ENCODE data around the gene CMPK1. TPM values are rescaled to one million over a fixed set of nuclear protein-coding genes. Genes with fewer than 3 reads are reported as not detected.
"Not testable (repeated sequence)": the region's sequence is repeated elsewhere in the genome, so short reads cannot be mapped to it uniquely, and the experiment has no call there.

The CMPK1 gene
- polyA plus RNA-seq, 4 donors: 68.5 to 86.0 (median 77.7) TPM

DNA sequence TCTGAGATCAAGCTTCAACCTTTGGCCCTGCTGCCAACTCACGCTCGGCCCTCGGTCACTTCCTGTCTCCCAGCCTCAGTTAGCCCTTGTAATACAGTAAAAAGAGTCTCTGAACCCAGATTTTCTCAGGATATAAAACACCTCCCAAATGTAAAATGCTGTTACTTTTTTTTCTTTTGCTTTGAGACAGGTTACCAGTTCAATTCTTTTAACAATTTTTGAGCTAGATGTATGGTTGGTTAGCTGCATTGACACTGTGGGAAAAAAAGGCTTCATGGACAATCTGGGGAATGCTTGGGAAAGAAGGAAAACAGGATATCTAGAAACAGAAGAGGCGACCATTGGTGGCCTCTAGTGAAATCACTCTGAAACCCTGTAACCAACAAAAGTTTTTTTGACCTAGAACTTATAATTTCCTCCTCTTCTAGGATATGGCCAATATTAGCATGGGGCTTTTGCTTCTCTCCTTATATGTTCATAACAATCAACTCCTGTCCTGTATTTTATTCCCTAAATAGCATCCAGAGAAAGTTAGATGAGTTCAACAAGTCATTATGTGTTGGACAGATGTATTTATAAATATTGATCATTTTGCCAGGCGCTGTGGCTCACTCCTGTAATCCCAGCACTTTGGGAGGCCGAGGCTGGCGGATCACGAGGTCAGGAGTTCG is 1.3 kb downstream of the CMPK1 start:
- no peak for DNase-seq (ENCODE audit: low read depth in 4 of 4, low spot score in 3 of 4)

DNA sequence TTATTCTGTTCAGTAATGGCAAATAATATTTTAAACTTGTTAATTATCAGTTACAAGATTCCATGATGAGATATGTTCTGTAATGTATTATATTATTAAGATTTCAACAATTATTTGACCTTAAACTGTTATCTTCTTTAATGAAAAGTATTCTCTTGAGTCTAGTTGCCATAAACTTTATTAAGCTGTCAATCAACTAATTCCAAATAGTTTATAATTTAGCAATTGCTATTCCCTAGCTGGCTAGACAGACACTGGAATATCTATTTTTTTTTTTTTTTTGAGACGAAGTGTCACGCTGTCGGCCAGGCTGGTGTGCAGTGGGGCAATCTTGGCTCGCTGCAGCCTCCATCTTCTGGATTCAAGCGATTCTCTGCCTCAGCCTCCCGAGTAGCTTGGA is 3.8 kb downstream of the CMPK1 start:
- DNase-seq (ENCODE audit: low read depth in 4 of 4, low spot score in 3 of 4): no peak

DNA sequence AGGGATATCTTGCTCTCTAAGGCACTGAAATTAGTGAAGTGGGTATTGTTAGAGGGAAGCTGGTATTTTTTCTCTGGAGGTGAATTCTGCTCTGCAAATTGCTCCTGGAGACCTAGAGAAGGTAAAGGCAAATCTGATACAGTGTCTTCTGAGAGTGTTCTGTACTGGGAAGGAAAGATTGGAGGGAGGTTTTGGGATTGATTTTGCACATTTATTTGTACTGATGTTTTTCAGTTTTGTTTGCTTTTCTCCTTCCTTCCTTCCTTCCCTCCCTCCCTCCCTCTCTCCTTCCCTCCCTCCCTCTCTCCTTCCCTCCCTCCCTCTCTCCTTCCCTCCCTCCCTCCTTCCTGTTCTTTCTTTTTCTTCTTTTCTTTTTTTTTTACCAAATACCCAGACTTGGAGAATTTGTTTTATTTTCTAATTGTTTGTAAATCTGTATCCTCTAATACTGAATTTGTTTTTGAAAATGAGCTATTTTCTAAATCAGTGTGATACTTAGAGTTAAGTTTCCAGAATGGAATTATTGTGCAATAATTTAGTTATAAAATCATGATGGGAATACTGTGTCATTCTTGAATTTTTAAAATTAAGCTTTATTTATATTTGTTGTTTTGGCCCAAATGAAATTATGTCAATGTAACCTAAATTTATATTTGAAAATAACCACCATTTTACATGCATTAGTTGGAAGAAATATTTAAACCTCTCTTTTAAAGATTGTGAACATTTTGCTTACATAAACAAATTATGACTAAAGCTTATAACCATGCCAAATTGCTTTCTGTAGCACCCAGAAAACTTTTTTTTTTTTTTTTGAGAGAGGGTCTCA is 4.9 kb downstream of the CMPK1 start:
- DNase-seq (ENCODE audit: low read depth in 4 of 4, low spot score in 3 of 4): no peak

DNA sequence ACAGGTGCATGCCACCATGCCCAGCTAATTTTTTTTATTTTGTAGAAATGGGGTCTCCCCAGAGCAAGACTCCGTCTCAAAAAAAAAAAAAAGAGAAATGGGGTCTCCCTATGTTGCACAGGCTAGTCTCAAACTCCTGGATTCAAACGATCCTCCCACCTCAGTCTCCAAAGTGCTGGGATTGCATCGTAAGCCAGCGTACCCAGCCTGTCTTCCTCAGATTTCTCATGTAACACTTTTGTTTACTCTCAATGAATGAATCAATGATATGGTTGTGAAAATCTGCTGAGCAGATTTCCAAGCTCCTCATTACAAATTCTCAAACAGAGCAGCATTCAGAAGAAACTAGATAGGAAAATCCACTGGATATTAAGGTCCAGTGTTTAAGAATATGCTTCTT is 6.6 kb downstream of the CMPK1 start:
- no peak for DNase-seq (ENCODE audit: low read depth in 4 of 4, low spot score in 3 of 4)

DNA sequence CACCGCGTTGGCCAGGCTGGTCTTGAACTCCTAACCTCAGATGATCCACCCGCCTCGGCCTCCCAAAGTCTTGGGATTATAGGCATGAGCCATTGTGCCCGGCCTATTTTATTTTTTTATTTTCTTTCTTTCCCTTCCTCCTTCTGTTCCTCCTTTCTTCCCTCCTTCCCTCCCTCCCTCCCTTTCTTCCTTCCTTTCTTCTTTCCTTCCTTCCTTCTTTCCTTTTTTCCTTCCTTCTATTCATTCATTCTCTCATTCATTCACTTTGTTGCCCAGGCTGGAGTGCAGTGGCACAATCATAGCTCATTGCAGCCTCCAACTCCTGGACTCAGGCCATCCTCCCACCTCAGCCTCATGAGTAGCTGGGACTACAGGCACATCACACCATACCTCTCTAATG is 13.4 kb downstream of the CMPK1 start:
- not testable (repeated sequence) for DNase-seq (ENCODE audit: low read depth in 4 of 4, low spot score in 3 of 4)

DNA sequence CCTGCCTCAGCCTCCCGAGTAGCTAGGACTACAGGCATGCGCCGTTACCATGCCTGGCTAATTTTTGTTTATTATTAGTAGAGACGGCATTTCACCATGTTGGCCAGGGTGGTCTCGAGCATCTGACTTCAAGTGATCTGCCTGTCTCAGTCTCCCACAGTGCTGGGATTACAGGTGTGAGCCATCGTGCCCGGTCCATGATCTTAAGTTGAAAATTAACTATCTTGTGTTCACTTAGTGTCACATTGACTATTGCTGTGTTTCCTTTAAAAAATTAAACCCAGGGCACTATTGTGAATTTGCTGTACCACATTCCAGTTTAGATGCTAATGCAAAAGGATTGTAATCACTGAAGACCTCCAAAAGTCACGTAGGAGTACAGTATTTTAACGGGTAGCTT is 14.1 kb downstream of the CMPK1 start:
- no peak for DNase-seq (ENCODE audit: low read depth in 4 of 4, low spot score in 3 of 4)

DNA sequence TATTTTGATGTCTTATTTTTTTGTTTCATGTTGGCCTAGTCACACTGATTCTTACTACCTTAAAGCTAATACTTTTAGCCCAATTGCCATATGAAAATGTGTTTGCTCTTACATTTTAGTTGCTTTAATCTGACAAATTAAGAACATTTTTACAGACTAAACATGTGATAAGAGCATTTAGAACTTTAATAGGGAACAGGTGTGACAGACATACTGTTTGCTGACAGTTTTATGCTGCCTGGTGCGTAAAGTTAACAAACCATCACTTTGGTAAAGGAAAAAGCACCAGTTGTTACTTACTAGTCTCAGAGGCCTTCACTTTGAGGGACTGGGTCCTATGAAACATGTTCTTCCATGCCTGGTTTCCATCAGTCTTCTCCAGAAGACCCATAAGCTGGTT is 14.7 kb downstream of the CMPK1 start:
- no peak for DNase-seq (ENCODE audit: low read depth in 4 of 4, low spot score in 3 of 4)

DNA sequence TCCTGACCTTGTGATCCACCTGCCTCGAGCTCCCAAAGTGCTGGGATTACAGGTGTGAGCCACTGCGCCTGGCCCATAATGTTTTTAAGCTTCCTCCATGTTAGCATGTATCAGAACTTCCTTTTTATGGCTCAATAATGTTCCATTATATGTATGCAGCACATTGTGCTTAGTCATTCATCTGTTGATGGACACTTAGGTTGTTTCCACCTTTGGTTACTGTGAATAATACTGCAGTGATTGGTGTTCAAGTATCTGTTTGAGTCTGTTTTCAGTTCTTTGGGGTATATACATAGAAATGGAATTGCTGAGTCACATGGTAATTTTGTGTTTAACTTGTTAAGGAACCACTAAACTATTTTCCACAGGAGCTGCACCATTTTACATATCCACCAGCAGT is 17.7 kb downstream of the CMPK1 start:
- DNase-seq (ENCODE audit: low read depth in 4 of 4, low spot score in 3 of 4): no peak

DNA sequence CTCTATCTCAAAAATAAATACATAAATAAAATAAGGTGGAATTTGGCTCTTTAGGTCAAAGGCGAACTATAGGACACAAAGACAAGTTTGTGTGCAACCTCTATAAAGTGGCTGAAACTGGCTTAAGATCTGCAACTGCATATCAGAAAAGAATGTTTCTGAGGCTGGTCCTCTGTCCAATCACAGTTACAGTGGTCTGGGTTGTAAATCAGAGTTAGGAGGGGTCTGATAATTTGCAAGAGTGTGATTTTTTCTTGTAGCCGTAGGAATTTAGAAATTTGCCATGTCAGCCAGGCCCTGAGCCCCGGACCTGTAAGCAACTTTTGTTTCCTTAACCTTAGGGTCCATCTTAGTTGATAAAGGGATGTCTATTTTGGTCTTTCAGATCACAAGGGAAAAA is 27.8 kb downstream of the CMPK1 start:
- no peak for DNase-seq (ENCODE audit: low read depth in 4 of 4, low spot score in 3 of 4)

DNA sequence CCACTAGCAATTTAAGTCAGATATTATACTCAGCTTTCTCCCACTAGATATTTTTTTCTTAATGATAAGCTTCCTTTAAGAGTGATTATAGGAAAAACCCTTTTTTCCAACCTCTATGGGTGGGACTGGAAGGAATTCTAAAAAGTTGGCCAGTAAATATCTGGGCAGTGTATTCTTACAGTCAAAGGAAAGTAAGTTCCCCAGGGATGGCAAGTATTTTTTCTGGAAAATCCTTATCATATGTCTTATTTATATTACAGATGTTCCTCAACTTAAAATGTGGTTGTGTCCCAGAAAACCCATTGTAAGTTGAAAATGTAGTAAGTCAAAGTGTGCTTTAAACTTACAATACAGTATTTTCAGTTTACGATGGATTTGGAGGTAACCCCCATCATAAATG is 29.2 kb downstream of the CMPK1 start:
- no peak for DNase-seq (ENCODE audit: low read depth in 4 of 4, low spot score in 3 of 4)

DNA sequence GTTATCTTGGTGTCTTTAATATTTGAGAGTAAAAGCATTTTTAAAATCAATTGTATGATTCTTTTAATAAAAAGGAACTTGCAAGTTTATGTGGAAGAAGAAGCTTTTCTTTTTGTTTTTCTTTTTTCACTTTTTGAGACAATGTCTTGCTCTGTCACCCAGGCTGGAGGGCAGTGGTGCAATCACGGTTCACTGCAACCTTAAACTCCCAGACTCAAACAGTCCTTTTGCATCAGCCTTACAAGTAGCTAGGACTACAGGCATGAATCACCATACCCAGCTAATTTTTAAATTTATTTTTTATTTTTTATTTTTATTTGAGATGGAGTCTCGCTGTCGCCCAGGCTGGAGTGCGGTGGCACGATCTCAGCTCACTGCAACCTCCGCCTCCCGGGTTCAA is 34.1 kb downstream of the CMPK1 start:
- DNase-seq (ENCODE audit: low read depth in 4 of 4, low spot score in 3 of 4): no peak

DNA sequence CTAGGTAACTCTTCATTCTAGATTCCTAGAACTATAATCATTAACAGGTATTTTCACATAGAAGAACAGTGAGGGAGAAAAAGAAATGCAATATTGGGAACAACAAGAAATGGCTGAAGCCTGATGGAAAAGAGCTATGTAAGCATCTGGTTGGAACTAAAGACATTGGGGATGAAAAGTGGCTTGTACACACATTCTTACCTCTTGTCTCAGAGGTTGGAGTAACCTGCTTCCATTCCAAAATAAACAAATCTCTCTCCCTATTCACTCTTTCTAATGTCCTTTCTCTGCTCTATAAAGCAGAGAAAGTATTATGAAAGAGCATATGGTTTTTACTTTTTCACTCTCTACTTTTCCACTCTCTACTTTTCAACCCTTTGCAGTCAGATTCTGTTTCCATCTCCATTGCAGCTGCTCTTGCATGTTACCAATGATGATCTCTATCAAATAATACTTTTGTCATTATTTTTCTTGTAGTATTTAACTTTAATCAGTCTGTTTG is 37.5 kb downstream of the CMPK1 start:
- no peak for DNase-seq (ENCODE audit: low read depth in 4 of 4, low spot score in 3 of 4)

DNA sequence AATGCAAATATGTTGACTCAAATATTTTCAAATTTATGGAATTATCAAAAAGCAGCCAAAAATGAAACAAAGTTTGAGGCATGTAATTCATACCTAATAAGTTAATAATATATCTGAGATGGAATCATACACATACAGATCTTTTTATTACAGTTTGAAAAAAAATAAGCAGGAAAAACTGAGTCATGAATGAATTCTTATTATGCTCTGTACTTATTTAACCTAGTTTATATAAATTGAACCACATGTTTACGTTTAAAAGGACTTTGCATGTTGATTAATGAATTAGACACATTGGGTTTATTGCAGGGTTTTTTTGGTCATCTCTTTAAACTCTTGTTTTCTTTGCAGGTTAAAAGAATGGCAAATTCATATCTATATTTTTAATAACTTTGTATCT is 40.9 kb downstream of the CMPK1 start:
- no peak for DNase-seq (ENCODE audit: low read depth in 4 of 4, low spot score in 3 of 4)

DNA sequence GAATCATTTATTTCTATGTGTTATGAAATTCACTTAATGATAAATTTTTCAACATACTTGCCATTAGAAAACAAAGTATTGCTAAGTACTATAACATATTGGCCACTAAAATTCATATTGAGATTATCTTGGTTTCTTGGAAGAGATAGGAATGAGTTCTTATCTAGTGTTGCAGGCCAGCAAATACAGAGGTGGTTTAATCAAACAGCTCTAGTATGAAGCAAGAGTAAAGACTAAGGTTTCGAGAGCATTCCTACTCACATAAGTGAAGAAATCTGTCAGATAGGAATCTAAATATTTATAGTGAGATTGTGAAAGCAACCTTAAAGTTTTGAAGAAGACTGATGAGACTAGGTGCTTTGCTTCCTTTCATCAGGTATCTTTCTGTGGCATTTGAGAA is 44.6 kb downstream of the CMPK1 start:
- DNase-seq (ENCODE audit: low read depth in 4 of 4, low spot score in 3 of 4): no peak

DNA sequence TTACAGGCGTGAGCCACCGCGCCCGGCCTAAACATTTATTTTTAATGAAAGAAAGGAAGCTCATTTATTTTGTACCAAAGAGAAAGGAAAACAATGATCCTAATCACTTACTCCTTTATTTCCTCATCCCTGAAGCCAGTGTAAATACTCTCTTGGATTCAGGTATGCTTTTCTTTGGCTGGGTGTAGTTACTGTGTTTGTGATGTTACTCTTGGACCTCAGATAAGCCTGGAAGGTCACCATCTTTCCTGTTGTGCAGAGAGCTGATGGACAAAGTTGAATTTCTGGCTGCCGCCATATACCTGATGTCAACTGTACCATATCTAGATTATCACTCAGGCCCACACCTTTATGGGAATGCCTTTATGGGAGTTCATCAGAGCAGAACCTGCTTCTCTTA is 47.1 kb downstream of the CMPK1 start:
- no peak for DNase-seq (ENCODE audit: low read depth in 4 of 4, low spot score in 3 of 4)

DNA sequence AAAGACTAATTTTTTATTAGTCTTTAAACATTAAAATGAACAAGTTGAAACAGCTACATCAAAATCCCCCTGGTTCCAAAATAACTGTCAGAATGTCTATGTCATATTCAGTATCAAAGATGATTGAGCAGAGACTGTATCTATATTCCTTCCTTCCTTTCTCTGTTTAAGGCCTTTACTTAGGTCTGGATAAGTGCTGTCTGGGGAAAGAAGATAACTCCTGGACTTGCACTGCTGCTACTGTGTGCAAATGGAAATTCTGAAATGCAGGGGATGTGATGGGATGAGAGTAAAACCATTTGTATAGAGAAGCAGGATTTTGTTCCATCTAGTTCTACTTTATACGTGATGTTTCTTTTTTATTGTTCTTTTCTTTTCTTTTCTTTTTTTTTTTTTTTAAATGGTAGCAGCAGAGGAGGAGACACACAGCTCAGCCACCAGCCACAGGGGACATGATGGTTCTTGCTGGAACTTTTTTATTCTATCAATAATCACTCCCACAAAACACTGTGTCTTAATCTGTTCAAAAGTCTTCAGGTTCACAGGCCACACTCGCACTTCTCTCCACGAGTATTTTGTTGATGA is 48.9 kb downstream of the CMPK1 start:
- no peak for DNase-seq (ENCODE audit: low read depth in 4 of 4, low spot score in 3 of 4)

DNA sequence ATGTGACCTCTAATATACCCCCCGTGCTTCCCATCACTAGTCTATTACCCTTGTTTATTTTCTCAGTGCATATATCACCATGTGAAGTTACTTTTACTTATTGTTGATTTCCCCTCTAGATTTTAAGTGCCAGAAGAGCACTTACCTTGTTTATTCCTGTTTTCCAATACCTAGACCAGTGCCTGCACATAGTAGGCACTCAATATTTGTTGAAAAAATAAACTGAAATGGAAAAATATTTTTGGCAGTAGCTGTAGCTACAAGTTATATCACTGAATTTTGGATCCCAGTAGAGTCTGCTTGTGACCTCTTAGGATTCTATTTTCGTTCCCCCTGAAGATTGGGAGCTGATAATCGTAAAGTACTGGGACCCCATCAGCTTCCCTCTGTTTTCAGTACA is 50.5 kb downstream of the CMPK1 start:
- DNase-seq (ENCODE audit: low read depth in 4 of 4, low spot score in 3 of 4): no peak

DNA sequence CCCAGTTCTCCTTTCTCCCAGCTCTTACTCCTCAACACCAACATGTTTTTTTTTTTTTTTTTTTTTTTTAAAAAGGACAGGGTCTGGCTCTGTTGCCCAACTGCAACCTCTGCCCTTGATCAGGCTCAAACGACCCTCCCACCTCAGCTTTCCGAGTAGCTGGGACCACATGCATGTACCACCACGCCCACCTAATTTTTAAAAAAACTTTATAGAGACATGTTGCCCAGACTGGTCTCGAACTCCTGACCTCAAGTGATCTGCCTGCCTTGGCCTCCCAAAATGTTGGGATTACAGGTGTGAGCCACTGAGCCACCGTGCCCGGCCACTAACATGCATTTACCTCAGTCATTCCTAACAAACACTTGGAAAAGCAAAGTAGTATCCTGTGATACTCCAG is 51.4 kb downstream of the CMPK1 start:
- no peak for DNase-seq (ENCODE audit: low read depth in 4 of 4, low spot score in 3 of 4)

DNA sequence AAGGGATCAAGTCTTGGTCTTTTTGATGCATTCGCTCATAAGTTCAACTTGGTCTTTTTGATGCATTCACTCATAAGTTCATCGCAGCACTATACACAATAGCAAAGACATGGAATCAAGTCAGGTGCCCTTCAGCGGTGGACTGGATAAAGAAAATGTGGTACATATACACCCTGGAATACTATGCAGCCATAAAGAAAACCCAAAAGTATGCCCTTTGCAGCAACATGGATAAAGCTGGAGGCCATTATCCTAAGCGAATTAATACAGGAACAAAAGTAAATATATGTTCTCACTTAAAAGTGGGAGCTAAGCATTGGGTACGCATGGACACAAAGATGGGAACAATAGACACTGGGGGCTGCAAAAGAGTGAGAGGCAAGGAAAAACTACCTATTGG is 52.7 kb downstream of the CMPK1 start:
- no peak for DNase-seq (ENCODE audit: low read depth in 4 of 4, low spot score in 3 of 4)

DNA sequence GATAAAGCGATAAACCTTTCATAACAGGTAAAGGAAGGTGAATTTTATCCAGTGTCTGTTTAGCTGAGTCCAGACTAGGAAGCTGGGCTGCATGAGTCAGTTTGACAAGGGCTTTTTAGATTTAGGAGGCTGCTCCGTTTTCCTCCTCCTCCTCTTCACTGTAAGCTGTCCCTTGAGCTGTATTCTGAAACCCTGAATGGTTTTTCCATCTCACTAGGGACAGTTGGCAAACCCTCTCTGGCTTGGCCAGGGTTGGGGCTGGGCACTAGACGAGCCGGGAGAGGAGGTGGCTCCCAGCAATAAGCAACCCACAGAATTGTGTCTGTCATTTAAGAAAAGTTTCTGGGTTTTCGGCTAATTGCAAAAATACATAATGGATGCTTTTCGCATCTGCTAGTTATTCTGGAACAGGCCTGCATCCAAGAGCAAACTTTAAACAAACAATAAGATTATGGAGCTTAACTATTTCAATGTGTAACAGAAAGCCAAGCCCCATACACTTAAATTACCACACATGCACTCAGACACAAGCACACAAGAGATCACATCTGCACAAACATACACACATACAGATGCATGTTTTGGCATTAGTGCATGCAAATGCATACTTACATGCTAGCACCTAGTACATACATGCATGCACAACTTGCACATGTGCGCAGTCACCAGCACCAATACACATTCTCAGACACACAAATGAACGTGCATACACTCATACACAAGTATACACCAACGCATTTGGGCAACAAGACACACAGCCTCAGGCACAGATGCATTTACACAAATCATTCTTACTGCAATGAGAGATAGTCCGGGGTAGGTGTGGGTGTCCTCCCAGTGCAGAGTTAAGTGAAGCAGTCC is 54.7 kb downstream of the CMPK1 start:
- DNase-seq (ENCODE audit: low read depth in 4 of 4, low spot score in 3 of 4): no peak

DNA sequence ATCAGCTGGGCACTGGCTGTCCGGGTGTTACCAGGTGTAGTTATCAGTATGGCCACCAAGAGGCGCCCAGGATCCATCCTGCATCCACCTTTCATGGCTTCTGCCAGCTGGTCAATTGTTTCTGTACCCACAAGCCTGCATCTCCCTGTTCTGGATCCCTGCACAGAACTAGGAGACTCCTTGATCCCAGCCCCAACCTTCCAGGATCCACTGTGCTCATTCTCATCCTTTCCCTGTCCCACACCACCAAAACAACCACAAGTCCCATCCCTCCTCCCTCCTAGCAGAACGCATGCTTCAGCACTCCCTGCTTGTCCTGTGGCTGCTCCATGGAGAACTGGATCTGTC is 55.3 kb downstream of the CMPK1 start:
- DNase-seq (ENCODE audit: low read depth in 4 of 4, low spot score in 3 of 4): peak in 2 of 4 donors; percentile 45 to 50
